ENCODE measurements around the gene KLHL3.

DNA sequence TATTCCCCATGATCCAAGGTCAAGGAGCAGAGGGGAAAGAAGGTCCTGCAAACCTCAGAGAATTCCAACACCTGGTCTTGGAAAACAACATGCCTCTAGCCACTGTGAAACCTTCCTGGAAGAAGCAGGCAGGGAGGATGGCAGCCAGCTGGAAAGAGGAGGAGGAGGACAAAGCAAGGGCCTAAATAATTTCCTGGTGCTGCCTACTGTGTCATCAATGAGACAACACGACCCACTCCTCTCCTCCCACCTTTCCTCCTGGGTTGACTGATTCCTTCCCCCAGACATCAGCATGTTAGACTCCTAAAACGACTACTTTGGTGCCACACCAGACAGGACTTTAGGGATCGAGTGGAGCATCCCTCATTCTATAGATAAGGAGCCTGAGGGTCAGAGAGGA, 78.8 kb downstream of the KLHL3 start:
- no peak for TF ChIP-seq EZH2 (IDR thresholded peaks at IDR 0.05)
- TF ChIP-seq POLR2AphosphoS5 (IDR thresholded peaks at IDR 0.05; ENCODE audit: borderline replicate concordance, low read depth, low read length), result no peak
